Measurements from ENCODE around the gene SLC24A3. TPM values are rescaled to one million over a fixed set of nuclear protein-coding genes. Genes with fewer than 3 reads are reported as not detected.

The SLC24A3 gene
- total RNA-seq, 1 experiment from 2014 or later = not detected

- ChIA-PET POLR2A (ENCODE audit: unreplicated experiment) (no interaction called here), CTCF (no interaction called here)
- Histone ChIP-seq H4K20me1 (ENCODE audit: insufficient read depth) (no peaks in the 10 kb centered on the region), H3K36me3 (ENCODE audit: low read depth) (no peaks in the 10 kb centered on the region), H3K27me3 (ENCODE audit: insufficient read depth, low read depth) (peaks cover 16% of the 10 kb centered on the region), H3K27ac (no peak overlapping the region), H3F3A (ENCODE audit: insufficient read depth, low read depth) (no peaks in the 10 kb centered on the region), H3K9me3 (ENCODE audit: insufficient read depth, low read depth) (no peaks in the 10 kb centered on the region; the same call in 1 of the 2 replicates), H3K79me2 (ENCODE audit: low read depth) (no peaks in the 10 kb centered on the region), H3K9me2 (ENCODE audit: insufficient read depth) (no peaks in the 10 kb centered on the region), H3K4me3 (no peak overlapping the region), H2AFZ (no peak overlapping the region), H3K4me1 (replicated peaks; ENCODE audit: insufficient read depth) (no peaks in the 10 kb centered on the region), H3K4me2 (no peak overlapping the region)
- no peak for DNase-seq
- intact Hi-C loops (cut with micrococcal nuclease; ENCODE audit: unreplicated experiment) = no loop called here
- no TSS peak for BruUV-seq (replicated peaks)
- TF ChIP-seq EZH2 (IDR thresholded peaks at IDR 0.05; ENCODE audit: low read depth) = no peak
These were observed 203.3 kb downstream of the SLC24A3 start for GRCh38 chr20:19415786-19416185.

- DNase-seq = no peak
- no peaks in the 10 kb centered on the region; the same call in 1 of the 2 replicates for H3K9me3 ChIP-seq (ENCODE audit: insufficient read depth, low read depth)
- H3K9me2 ChIP-seq (ENCODE audit: insufficient read depth) = no peaks in the 10 kb centered on the region
- no peaks in the 10 kb centered on the region for H4K20me1 ChIP-seq (ENCODE audit: insufficient read depth)
- H3K36me3 ChIP-seq (ENCODE audit: low read depth) = no peaks in the 10 kb centered on the region
- intact Hi-C loops (cut with micrococcal nuclease; ENCODE audit: unreplicated experiment) = no loop called here
- peaks cover 11% of the 10 kb centered on the region for H3K27me3 ChIP-seq (ENCODE audit: insufficient read depth, low read depth)
- no peaks in the 10 kb centered on the region for H3K4me1 ChIP-seq (replicated peaks; ENCODE audit: insufficient read depth)
- no TSS peak for BruUV-seq (replicated peaks)
- no peak overlapping the region for H3K4me3 ChIP-seq
- no peaks in the 10 kb centered on the region for H3F3A ChIP-seq (ENCODE audit: insufficient read depth, low read depth)
- no peak overlapping the region for H2AFZ ChIP-seq
- no peaks in the 10 kb centered on the region for H3K79me2 ChIP-seq (ENCODE audit: low read depth)
- H3K4me2 ChIP-seq = no peak overlapping the region
- ChIA-PET POLR2A (ENCODE audit: unreplicated experiment) (no interaction called here), CTCF (no interaction called here)
- TF ChIP-seq CTCF (conservative IDR thresholded peaks at IDR 0.05) (no peak), EZH2 (IDR thresholded peaks at IDR 0.05; ENCODE audit: low read depth) (no peak)
- H3K27ac ChIP-seq = no peak overlapping the region
These were observed 204.2 kb downstream of the SLC24A3 start for GRCh38 chr20:19416627-19417026.

- intact Hi-C loops (cut with micrococcal nuclease; ENCODE audit: unreplicated experiment) = no loop called here
- Histone ChIP-seq H3K4me1 (replicated peaks; ENCODE audit: insufficient read depth) (no peaks in the 10 kb centered on the region), H3K9me2 (ENCODE audit: insufficient read depth) (no peaks in the 10 kb centered on the region), H3K27ac (no peak overlapping the region), H4K20me1 (ENCODE audit: insufficient read depth) (no peaks in the 10 kb centered on the region), H3K9me3 (ENCODE audit: insufficient read depth, low read depth) (no peaks in the 10 kb centered on the region; the same call in 1 of the 2 replicates), H3K27me3 (ENCODE audit: insufficient read depth, low read depth) (peaks cover 36% of the 10 kb centered on the region), H2AFZ (no peak overlapping the region), H3K36me3 (ENCODE audit: low read depth) (no peaks in the 10 kb centered on the region), H3K4me3 (no peak overlapping the region), H3F3A (ENCODE audit: insufficient read depth, low read depth) (no peaks in the 10 kb centered on the region), H3K4me2 (no peak overlapping the region), H3K79me2 (ENCODE audit: low read depth) (no peaks in the 10 kb centered on the region)
- no TSS peak for BruUV-seq (replicated peaks)
- ChIA-PET CTCF (no interaction called here), POLR2A (ENCODE audit: unreplicated experiment) (interaction anchor here (0.6 kb wide), 1 partner anchor 286 kb away, joined by 5 read pairs; no protein-coding TSS in a partner anchor)
- TF ChIP-seq CTCF (conservative IDR thresholded peaks at IDR 0.05) (no peak), EZH2 (IDR thresholded peaks at IDR 0.05; ENCODE audit: low read depth) (no peak)
- no peak for DNase-seq
These were observed 207.0 kb downstream of the SLC24A3 start for GRCh38 chr20:19419396-19419795.

All from PC-9 (cell line).